NCI-H524 treated with DMSO at 0.1 percent for 48 hours (cell line): Measurements from ENCODE around the gene S100PBP.
A peak's percentile ranks its signal among the peaks of the same experiment; 100 is the strongest.

Experiments
- DNase-seq: peaks from one replicate; lab custom pipeline; 2025; lab: John Stamatoyannopoulos, UW

S100PBP gene

DNA sequence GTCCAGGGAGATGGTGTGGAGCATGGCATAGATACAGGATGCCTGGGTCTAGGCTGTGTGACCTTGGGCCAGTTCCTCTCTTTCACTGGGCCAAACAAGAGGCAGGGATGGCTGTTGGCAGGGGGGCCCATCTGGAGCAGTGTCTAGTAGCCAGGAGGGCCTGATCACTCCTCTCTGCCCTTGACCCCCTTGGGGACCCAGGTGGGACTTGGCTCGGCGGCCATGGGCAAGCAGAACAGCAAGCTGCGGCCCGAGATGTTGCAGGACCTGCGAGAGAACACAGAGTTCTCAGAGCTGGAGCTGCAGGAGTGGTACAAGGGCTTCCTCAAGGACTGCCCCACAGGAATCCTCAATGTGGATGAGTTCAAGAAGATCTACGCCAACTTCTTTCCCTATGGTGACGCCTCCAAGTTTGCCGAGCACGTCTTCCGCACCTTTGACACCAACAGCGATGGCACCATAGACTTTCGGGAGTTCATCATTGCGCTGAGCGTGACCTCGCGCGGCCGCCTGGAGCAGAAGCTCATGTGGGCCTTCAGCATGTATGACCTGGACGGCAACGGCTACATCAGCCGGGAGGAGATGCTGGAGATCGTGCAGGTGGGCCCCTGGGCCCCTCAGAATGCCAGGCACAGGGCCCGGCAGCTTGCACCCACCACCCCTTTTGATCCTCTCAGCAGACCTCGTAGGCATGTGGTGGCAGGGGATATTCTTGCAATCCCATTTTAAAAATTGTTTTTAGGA, 71.4 kb downstream of the S100PBP start:
- no peak for DNase-seq

DNA sequence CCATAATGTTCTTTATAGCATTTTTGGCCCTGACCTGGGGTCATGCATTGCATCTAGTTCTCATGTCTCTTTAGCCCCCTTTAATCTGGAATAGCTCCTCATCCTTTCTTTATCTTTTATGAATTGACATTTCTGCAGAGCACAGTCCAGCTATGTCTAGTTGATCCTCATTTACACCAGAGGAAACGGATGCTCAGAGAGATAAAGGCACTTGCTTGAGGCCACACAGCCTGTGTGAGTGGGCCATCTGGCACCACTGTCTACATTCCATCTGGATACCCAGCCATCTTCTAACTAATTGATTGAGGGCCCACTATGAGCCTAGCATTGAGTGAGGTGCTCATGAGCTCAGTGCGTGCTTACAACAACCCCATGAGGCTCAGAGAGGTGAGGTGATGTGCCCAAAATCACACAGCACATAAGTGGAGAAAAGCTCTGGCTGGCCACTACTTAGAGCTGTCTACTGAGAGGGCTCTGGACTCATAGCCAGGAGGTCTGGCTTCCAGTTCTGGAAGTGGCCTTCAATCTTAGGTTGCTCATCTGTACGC, 72.4 kb downstream of the S100PBP start:
- no peak for DNase-seq

DNA sequence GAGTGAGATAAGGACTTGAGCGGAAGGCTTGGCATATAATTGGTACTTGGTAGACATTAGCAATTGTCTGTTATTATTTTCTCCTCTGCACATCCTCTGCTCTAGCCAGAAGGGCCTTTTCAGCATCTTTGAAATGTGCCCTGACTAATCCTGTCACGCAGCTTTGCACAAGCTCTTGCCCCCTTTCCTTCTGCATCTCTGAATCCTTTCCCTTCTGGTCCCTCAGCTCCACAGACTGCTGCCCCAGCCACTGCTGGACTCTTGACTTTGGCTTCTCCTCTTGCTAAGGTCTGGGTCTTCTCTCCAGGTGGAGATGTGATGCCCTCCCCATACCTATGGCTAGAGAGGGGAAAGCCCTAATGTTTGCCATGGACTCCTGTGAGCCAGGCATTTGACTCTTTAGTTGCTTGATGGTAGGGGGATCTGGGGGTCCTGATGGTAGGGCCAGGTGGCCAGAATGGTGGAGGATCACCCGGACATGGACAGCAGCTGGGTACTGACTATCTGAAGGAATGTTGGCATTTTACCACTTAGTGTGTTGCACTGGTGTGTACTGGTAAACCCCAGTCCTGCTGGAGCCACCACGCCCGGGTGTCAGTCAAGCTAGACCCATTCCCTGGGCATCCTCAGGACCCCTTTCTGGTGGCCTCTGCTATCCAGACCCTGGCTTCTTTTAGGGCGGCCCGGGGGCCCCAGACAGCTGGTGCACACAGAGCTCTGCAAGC, 73.2 kb downstream of the S100PBP start:
- DNase-seq, result peak; percentile 33

DNA sequence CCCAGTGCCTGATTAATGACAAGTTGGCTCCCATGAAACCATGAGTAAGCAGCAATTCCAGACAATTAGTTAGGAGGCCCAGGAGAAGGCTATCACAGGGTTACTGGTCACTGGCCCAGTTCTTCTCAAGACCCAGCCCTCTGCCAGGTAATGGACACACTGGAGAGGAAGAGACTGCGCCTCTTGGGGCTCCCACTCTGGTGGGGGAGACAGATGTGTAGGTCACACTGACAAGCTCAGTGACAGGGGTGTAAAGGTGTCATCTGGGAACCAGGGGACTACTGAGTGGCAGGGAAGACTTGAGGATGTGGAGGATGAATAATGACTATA, 73.8 kb downstream of the S100PBP start:
- no peak for DNase-seq

DNA sequence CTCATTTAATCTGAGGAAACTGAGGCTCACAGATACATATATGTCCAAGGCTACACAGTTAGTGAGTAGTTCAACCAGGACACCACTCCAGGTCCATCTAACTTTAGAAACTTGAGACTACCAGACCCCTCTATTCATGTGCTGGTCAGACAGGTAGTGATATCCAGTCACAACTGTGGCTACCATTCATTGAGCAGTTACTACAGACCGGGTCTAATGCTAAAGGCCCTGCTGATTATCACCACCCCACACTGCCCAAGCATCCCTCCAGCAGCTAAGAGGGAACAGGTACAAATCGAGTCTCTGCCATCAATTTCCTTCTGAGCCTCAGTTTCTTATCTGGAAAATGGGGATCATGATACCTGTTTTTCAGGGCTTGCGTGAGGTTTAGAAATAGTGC, 74.2 kb downstream of the S100PBP start:
- no peak for DNase-seq

- DNase-seq, result no peak
Observed at GRCh38 chr1:32892368-32893197, 75.1 kb downstream of the S100PBP start.

GRCh38 chr1:32893198-32894018, 76.0 kb downstream of the S100PBP start:
- DNase-seq, result no peak

DNA sequence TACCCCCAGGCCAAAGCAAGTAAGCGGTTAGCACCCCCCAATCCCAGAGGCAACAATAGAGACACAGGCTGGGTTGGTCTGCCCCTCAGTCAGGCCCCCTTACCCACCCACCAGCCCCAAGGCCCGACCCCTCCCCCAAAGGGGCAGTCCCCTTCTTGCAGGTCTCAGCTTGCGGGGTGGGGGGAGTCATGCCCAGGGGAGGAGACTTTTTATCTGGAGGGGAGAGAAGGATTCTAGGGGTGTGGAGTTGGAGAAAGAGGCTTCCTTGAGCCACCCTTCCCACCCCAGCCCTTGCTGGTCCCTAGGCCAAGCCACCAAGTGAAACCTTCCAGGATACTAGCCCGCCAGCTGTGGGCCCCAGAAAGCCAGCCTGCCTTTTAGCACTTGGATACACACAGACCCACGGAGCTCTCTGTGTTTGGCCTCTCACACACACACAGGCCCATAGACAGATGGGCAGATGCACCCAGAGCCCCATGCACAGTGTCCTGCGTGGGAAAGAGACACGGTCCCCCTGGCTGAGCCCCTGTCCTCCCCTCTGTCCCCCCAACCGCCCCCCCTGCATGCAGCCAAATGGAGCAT, 76.7 kb downstream of the S100PBP start:
- no peak for DNase-seq

- DNase-seq, result no peak
Observed at GRCh38 chr1:32894681-32895080, 77.2 kb downstream of the S100PBP start.

DNA sequence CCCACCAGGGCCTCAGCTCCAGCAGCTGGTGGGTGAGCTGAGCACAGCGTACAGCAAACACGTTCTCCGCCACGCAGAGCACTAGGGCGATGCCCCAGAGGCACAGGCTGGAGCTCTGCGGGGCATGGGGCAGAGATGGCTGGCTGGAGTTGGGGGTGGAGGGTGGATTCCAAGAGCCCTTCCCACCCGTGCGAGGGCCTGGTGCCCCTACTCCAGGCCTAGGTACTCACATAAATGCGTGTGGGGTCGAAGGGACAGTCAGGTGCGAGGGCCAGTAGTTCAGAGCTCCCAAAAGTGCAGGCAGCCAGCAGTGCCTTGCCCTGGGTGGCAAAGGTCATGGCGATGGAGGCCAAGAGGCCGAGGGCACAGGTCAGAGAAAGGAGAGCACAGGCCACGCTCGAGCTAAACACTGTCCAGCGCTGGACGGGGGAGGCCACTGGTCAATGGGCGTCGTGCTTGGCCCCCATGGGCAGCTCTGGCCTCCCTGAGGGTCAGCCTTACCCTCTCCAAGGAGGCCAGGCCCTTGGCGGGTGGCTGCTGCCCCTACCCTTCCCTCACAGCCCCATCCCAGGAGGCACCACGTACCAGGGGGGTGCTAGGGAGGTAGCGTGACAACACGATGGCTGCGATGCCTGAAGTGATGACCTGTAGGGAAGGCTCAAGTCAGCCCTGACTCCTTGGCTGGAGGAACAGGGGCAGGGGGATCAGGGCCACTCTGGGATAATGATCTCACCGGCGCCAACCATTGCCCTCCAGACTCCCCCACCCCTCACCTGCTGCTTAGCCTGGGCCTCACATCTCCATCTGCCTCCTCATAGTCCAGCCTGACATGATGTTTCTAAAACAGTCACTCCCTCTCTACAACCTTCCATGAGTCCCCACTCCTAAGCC, 78.1 kb downstream of the S100PBP start:
- no peak for DNase-seq

DNA sequence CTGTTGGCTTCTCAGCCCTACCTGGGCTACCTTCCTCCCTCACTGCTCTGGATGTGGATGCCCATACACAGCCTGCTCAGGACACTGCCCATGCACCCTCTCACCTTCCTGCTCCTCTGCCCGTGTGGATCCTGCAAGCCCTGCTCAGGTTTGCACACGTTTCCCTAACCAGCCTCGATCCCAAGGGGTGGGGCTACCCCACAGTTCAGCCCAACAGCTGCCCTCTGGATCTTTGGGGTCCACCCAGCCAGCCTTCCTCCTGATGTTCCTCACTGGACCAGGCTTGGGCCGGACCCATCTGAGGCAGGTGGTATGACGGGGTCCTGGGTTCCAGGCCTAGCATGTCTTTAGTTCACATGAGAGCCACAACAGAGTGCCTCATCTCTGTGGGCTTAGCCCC, 79.0 kb downstream of the S100PBP start:
- DNase-seq, result no peak

DNA sequence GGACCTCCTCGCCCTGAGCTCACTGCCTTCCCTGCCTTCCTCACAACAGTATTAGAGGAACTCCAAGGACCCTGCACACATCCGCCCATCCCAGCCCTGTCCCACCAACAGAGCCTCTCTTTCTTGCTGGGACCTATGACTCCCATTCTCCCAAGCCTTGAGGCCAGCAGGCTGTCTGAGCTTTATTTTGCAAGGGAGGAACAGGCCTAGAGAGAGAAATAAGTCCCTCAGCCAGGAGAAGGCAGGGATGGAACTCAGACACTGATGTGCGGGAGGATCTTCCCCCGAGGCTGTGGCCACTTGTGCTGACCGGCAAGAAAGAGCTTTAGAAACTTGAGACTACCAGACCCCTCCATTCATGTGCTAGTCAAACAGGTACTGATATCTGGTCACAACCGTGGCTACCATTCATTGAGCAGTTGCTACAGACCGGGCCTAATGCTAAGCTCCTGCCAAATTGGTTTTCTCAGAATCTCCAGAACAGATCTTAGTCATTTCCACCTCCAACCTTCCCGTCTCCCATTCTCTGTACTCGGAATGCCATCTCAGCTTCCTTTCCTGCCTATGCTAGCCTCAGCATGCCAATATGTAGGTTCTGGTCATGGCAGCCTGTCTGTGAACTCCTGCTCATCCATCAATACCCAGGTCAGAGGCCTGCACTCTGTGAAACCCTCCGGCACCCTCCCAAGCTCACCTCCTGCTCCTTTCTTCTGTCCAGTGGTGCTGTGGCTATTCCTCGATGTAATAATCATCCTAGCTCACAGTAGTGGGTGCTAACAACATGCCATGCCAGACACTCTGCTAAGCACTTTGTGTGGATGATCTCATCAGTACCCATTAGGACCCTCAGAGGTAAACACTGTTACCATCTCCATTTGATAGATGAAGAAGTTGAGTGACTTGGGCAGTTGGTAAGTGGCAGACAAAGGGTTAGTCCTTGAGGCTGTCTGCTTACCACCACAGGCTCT, 79.9 kb downstream of the S100PBP start:
- no peak for DNase-seq

GRCh38 chr1:32898056-32898455, 80.6 kb downstream of the S100PBP start:
- no peak for DNase-seq

- DNase-seq, result no peak
Observed at GRCh38 chr1:32898958-32899357, 81.5 kb downstream of the S100PBP start.

DNA sequence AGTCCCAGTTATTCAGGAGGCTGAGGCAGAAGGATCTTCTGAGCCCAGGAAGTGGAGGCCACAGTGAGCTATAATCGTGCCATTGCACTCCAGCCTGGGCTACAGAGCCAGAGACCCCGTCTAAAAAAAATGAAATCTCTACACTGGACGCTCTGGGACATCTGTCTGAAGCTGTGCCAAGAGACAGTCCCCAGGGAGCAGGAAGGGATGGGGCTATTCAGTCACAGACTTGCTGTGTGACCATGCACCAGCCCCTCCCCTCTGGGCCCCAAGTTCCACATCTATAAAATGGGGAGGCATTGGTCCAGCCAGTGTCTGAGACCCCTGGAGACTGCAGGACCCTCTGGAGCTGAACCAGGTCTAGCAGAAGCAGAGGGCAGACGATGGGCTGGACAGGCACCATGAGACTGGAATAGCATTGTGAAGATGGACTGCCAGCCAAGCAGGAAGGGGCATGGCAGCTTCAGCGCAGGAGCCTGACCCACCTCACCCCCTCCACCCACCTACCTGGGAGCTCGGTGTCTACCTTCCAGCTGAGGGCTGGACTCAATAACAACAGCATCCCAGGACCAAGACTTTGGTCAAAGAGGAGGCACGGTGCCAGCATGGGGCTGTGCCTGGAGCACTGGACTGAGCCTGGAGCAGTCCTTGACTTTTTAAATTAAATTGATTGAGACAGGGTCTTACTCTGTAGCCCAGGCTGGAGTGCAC, 82.3 kb downstream of the S100PBP start:
- DNase-seq, result no peak

GRCh38 chr1:32900371-32900955, 83.0 kb downstream of the S100PBP start:
- no peak for DNase-seq

GRCh38 chr1:32900956-32901822, 83.7 kb downstream of the S100PBP start, which contains the start of gene TMEM54:
Gene TMEM54 (minus strand): TSS chr1:32901389. CDS start chr1:32901238, 151 bp downstream.
- no peak for DNase-seq
